SK-N-SH (cell line): ENCODE data around the gene SULT1C3. TPM values are rescaled to one million over a fixed set of nuclear protein-coding genes. Genes with fewer than 3 reads are reported as not detected.

Experiments used
- CTCF ChIA-PET: fragments of 300-600, 350-600 bp; formaldehyde crosslinking; extraction: SDS; loops from one replicate; lab custom pipeline; 2021; lab: Yijun Ruan, JAX
- POLR2A ChIA-PET: fragments of 350-600 bp; sonication (Branson Sonifier 250); formaldehyde crosslinking; extraction: SDS; loops from one replicate; lab custom pipeline; 2020; ENCODE audit warnings: antibody characterized with exemption, inconsistent platforms; lab: Yijun Ruan, JAX
- DNase-seq: peaks from one replicate; pipeline ENCODE4 v3.0.0; 2012
- H2AFZ ChIP-seq: fragments of 200-600 bp; sonication (generic); 2 replicates; pipeline ENCODE4 v1.8.1; 2016; ENCODE audit warnings: antibody characterized with exemption, mild to moderate bottlenecking, low read depth
- H3F3A ChIP-seq: fragments of 200-600 bp; sonication (generic); replicated peaks from 2 replicates; pipeline ENCODE3; 2016; ENCODE audit warnings: antibody characterized with exemption, mild to moderate bottlenecking; ENCODE audit not compliant: insufficient read depth
- H3K27ac ChIP-seq, 2 experiments: fragments of 200-500 bp in 1 of 2; fragments of 200-600 bp in 1 of 2; sonication (Bioruptor generic) in 1 of 2; sonication (generic), shearing (Covaris generic) in 1 of 2; 2 replicates each; pipeline versions ENCODE4 v1.5.1 to v1.6.1; 2014 to 2016; ENCODE audit warnings: low read depth in 2 of 2, inconsistent platforms in 1 of 2, low read length in 1 of 2, mild to moderate bottlenecking in 1 of 2, mixed read lengths in 1 of 2
- H3K27me3 ChIP-seq: fragments of 200-600 bp; sonication (generic), shearing (Covaris generic); 2 replicates; pipeline ENCODE4 v1.6.1; 2016; ENCODE audit warnings: mixed run types; ENCODE audit not compliant: insufficient read depth
- H3K36me3 ChIP-seq, 2 experiments: fragments of 200-500 bp in 1 of 2; fragments of 200-600 bp in 1 of 2; sonication (Bioruptor generic) in 1 of 2; sonication (generic) in 1 of 2; replicated peaks in 1 of 2; 2 replicates each; pipeline versions ENCODE3 to v1.5.1; 2014 to 2016; ENCODE audit warnings: low read length in 1 of 2, mild to moderate bottlenecking in 1 of 2; ENCODE audit not compliant: insufficient read depth in 2 of 2, control insufficient read depth in 1 of 2
- H3K4me1 ChIP-seq, 2 experiments: fragments of 200-500 bp in 1 of 2; fragments of 200-600 bp in 1 of 2; sonication (Bioruptor generic) in 1 of 2; sonication (generic), shearing (Covaris generic) in 1 of 2; 2 replicates each; pipeline versions ENCODE4 v1.5.1 to v1.6.1; 2014 to 2016; ENCODE audit warnings: low read depth in 1 of 2, low read length in 1 of 2, mixed run types in 1 of 2; ENCODE audit not compliant: insufficient read depth in 2 of 2, control insufficient read depth in 1 of 2
- H3K4me2 ChIP-seq: fragments of 200-600 bp; sonication (generic), shearing (Covaris generic); 2 replicates; pipeline ENCODE4 v1.6.1; 2017; ENCODE audit warnings: mixed run types
- H3K4me3 ChIP-seq, 2 experiments: fragments of 200-500 bp in 1 of 2; fragments of 200-600 bp in 1 of 2; sonication (Bioruptor generic) in 1 of 2; sonication (generic), shearing (Covaris generic) in 1 of 2; 2 replicates each; pipeline versions ENCODE4 v1.5.1 to v1.8.1; 2014 to 2016; ENCODE audit warnings: low read depth in 2 of 2, inconsistent platforms in 1 of 2, low read length in 1 of 2, mild to moderate bottlenecking in 1 of 2, mixed read lengths in 1 of 2, moderate library complexity in 1 of 2
- H3K79me2 ChIP-seq: fragments of 200-600 bp; sonication (generic); 2 replicates; pipeline ENCODE4 v1.8.1; 2017; ENCODE audit warnings: mild to moderate bottlenecking; ENCODE audit not compliant: insufficient read depth
- H3K9ac ChIP-seq: fragments of 200-600 bp; sonication (generic); 2 replicates; pipeline ENCODE4 v1.6.1; 2017; ENCODE audit warnings: mixed run types
- H3K9me2 ChIP-seq: fragments of 200-600 bp; sonication (generic); 2 replicates; pipeline ENCODE4 v1.6.1; 2017; ENCODE audit warnings: mixed run types
- H3K9me3 ChIP-seq: fragments of 200-600 bp; sonication (generic); 2 replicates; pipeline ENCODE4 v1.6.1; 2017; ENCODE audit warnings: mixed run types, mild to moderate bottlenecking, moderate library complexity
- H4K20me1 ChIP-seq: fragments of 200-600 bp; sonication (generic); 2 replicates; pipeline ENCODE4 v1.6.1; 2017; ENCODE audit warnings: mild to moderate bottlenecking, mixed run types; ENCODE audit not compliant: insufficient read depth
- CTCF ChIP-seq: fragments of 200-600 bp; sonication (generic); IDR thresholded peaks from 2 replicates; pipeline ENCODE4 v1.6.1; 2017; ENCODE audit warnings: antibody characterized with exemption, mild to moderate bottlenecking, moderate library complexity
- ELF1 ChIP-seq: IDR thresholded peaks from 2 replicates; pipeline ENCODE4 v1.4.0; 2012
- FOSL2 ChIP-seq: IDR thresholded peaks from 2 replicates; pipeline ENCODE4 v1.4.0; 2012; ENCODE audit warnings: low read depth, mild to moderate bottlenecking, moderate library complexity, borderline replicate concordance
- FOXJ3 ChIP-seq: sonication (generic); formaldehyde crosslinking; IDR thresholded peaks from 2 replicates; pipeline ENCODE4 v1.5.1; 2020; ENCODE audit warnings: mild to moderate bottlenecking, missing genetic modification reagents
- FOXM1 ChIP-seq: IDR thresholded peaks from 2 replicates; pipeline ENCODE4 v1.4.0; 2012; ENCODE audit warnings: low read depth, mild to moderate bottlenecking
- GATA2 ChIP-seq: sonication (generic); formaldehyde crosslinking; IDR thresholded peaks from 2 replicates; pipeline ENCODE4 v1.5.0; 2020; ENCODE audit warnings: mild to moderate bottlenecking, missing genetic modification reagents
- JUND ChIP-seq: IDR thresholded peaks from 2 replicates; pipeline ENCODE4 v1.4.0; 2012
- MEF2A ChIP-seq: IDR thresholded peaks from 2 replicates; pipeline ENCODE4 v1.4.0; 2012; ENCODE audit warnings: low read depth, borderline replicate concordance
- MXI1 ChIP-seq: IDR thresholded peaks from 2 replicates; pipeline ENCODE4 v1.6.1; 2012; ENCODE audit warnings: mild to moderate bottlenecking, low read depth, low read length, improper control_type of control experiment
- NFIC ChIP-seq: IDR thresholded peaks from 2 replicates; pipeline ENCODE4 v1.4.0; 2012; ENCODE audit warnings: borderline replicate concordance
- NRF1 ChIP-seq: IDR thresholded peaks from 2 replicates; pipeline ENCODE4 v1.6.1; 2012; ENCODE audit warnings: low read depth, mild to moderate bottlenecking, low read length
- RAD21 ChIP-seq: IDR thresholded peaks from 2 replicates; pipeline ENCODE4 v1.6.1; 2012; ENCODE audit warnings: mild to moderate bottlenecking, low read length
- RFX5 ChIP-seq: IDR thresholded peaks from 2 replicates; pipeline ENCODE4 v1.6.1; 2012; ENCODE audit warnings: mild to moderate bottlenecking, improper control_type of control experiment, low read length
- RXRA ChIP-seq: IDR thresholded peaks from 2 replicates; pipeline ENCODE4 v1.4.0; 2012; ENCODE audit warnings: low read depth, mild to moderate bottlenecking, borderline replicate concordance
- SMC3 ChIP-seq: IDR thresholded peaks from 2 replicates; pipeline ENCODE4 v1.6.1; 2012; ENCODE audit warnings: low read depth, low read length, improper control_type of control experiment
- TAF1 ChIP-seq: IDR thresholded peaks from 2 replicates; pipeline ENCODE4 v1.6.1; 2012; ENCODE audit warnings: low read depth, mild to moderate bottlenecking, low read length, moderate library complexity, borderline replicate concordance
- USF1 ChIP-seq: IDR thresholded peaks from 2 replicates; pipeline ENCODE4 v1.4.0; 2012; ENCODE audit warnings: low read depth, borderline replicate concordance
- USF2 ChIP-seq: fragments of 150-350 bp; IDR thresholded peaks from 2 replicates; pipeline ENCODE4 v1.6.1; 2017; ENCODE audit warnings: antibody characterized with exemption, low read length, low read depth, borderline replicate concordance
- YY1 ChIP-seq: IDR thresholded peaks from 2 replicates; pipeline ENCODE4 v1.4.0; 2012; ENCODE audit warnings: low read depth, mild to moderate bottlenecking
- WGBS: methylation state at CpG from one replicate; pipeline ENCODE4 v1.1.6; 2017; ENCODE audit warnings: low lambda C conversion rate; 5-methylcytosine and 5-hydroxymethylcytosine counted together
- polyA plus RNA-seq, 3 experiments: library from polyadenylated mRNA; depleted of rRNA; stranded (reverse); fragments of >200 nt; gene quantifications; 2 replicates each; pipeline ENCODE4 v1.2.3, GENCODE V29; 2012

SULT1C3 gene
- polyA plus RNA-seq, 1 of the 3 experiments (the other 2 are of a cell fraction): not detected

GRCh38 chr2:108215794-108216211, 24.0 kb upstream of the SULT1C3 start:
- no peak for DNase-seq
- H3K4me2 ChIP-seq: peak overlapping the region; percentile 12; the same call in 1 of the 2 replicates
- ChIA-PET CTCF (interaction anchor here (0.8 to 1.5 kb wide), 5 partner anchors 13 to 422 kb away, joined by 4 to 8 read pairs (median 4); no protein-coding TSS in a partner anchor), POLR2A (no interaction called here)
- no peak overlapping the region for H3K27ac ChIP-seq
- H4K20me1 ChIP-seq: no peaks in the 10 kb centered on the region
- WGBS: 24% methylated on average over 3 of the region's 3 CpGs
- TF ChIP-seq USF2: no peak
- TF ChIP-seq RFX5: no peak
- TF ChIP-seq CTCF: peak; percentile 41
- TF ChIP-seq SMC3: peak; percentile 28; the same call in 1 of the 2 replicates
- TF ChIP-seq RAD21: peak; percentile 56
- H3F3A ChIP-seq: no peaks in the 10 kb centered on the region
- H3K9me2 ChIP-seq: no peaks in the 10 kb centered on the region; the same call in 1 of the 2 replicates
- no peak overlapping the region for H2AFZ ChIP-seq
- H3K4me1 ChIP-seq: peaks cover 0 to 2% of the 10 kb centered on the region in 2 experiments; a peak in 1 of 4 replicates
- H3K9me3 ChIP-seq: no peaks in the 10 kb centered on the region
- H3K9ac ChIP-seq: no peak overlapping the region
- H3K4me3 ChIP-seq: no peak overlapping the region
- no peaks in the 10 kb centered on the region for H3K79me2 ChIP-seq
- H3K36me3 ChIP-seq: no peaks in the 10 kb centered on the region
- H3K27me3 ChIP-seq: no peaks in the 10 kb centered on the region

- H3K27ac ChIP-seq: no peak overlapping the region
- no peaks in the 10 kb centered on the region for H4K20me1 ChIP-seq
- ChIA-PET CTCF (interaction anchor here (1.4 to 1.9 kb wide), 2 partner anchors 23 to 367 kb away, joined by 4 read pairs; no protein-coding TSS in a partner anchor), POLR2A (no interaction called here)
- peaks cover 0 to 2% of the 10 kb centered on the region in 2 experiments; a peak in 1 of 4 replicates for H3K4me1 ChIP-seq
- H3K9ac ChIP-seq: no peak overlapping the region
- no peak overlapping the region for H3K4me3 ChIP-seq
- no peak for TF ChIP-seq TAF1
- TF ChIP-seq FOSL2: no peak
- TF ChIP-seq NFIC: no peak
- TF ChIP-seq RXRA: no peak
- no peak for TF ChIP-seq NRF1
- no peak for TF ChIP-seq YY1
- TF ChIP-seq GATA2 (CRISPR knock-in tag): no peak
- TF ChIP-seq FOXJ3 (CRISPR knock-in tag): no peak
- TF ChIP-seq ELF1: no peak
- no peak for TF ChIP-seq MEF2A
- no peak for TF ChIP-seq JUND
- TF ChIP-seq FOXM1: no peak
- no peak for TF ChIP-seq USF1
- no peak for TF ChIP-seq MXI1
- H3K36me3 ChIP-seq: no peaks in the 10 kb centered on the region
- no peaks in the 10 kb centered on the region for H3F3A ChIP-seq
- H3K9me2 ChIP-seq: no peaks in the 10 kb centered on the region
- H3K27me3 ChIP-seq: no peaks in the 10 kb centered on the region
- no peak for DNase-seq
- H3K9me3 ChIP-seq: no peaks in the 10 kb centered on the region
- no peak overlapping the region for H2AFZ ChIP-seq
- no peak overlapping the region for H3K4me2 ChIP-seq
- H3K79me2 ChIP-seq: no peaks in the 10 kb centered on the region
- 66% methylated on average over 2 of the region's 2 CpGs for WGBS
Observed at GRCh38 chr2:108217211-108217610, 22.6 kb upstream of the SULT1C3 start.
